Measurements from ENCODE around the gene IL22RA2.

Gene IL22RA2

DNA sequence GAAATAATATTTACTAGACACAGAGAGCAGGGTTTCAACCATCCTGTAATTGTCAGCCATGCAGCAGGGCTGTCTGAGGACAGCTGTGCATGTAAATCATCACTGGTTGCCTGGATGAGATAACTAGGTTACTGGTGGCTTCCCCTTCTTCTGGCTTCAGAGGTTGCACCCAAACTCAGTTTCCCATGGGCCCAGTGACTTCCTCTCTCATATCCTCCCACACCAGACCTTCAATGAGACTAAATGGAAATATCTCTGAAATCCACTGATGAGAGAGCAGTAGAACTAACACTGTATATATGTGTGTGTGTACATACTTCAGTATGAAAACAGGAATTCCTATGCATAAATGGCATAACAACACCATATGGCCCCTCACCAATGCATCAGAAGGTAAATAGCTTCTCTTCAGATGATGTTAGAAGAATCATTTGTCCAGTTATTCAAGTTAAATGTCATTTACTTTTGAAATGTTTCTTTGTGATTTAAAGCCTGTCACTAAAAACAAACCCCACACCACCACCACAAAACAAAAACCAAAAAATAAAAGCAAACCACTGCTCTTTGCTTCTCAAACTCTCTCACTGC is 77.7 kb downstream of the IL22RA2 start:
- no peak overlapping the region for H3K27ac ChIP-seq
- TF ChIP-seq EZH2 (IDR thresholded peaks at IDR 0.05) = no peak
- TF ChIP-seq POLR2AphosphoS5 (IDR thresholded peaks at IDR 0.05; ENCODE audit: borderline replicate concordance, low read depth, low read length) = no peak
- TF ChIP-seq FOXP2 (optimal IDR thresholded peaks at IDR 0.05; ENCODE audit: control extremely low read depth, extremely low read length, insufficient read depth) = no peak
- H3K9ac ChIP-seq (ENCODE audit: insufficient read length) = no peak overlapping the region

GRCh38 chr6:137095093-137095492 is 78.4 kb downstream of the IL22RA2 start:
- TF ChIP-seq POLR2AphosphoS5 (IDR thresholded peaks at IDR 0.05; ENCODE audit: borderline replicate concordance, low read depth, low read length) (no peak), FOXP2 (optimal IDR thresholded peaks at IDR 0.05; ENCODE audit: control extremely low read depth, extremely low read length, insufficient read depth) (no peak), EZH2 (IDR thresholded peaks at IDR 0.05) (no peak)
- Histone ChIP-seq H3K9me3 (ENCODE audit: low read depth, low read length) (no peaks in the 10 kb centered on the region), H3K9ac (ENCODE audit: insufficient read length) (no peak overlapping the region), H3K27ac (no peak overlapping the region), H3K36me3 (ENCODE audit: insufficient read depth, low read length) (no peaks in the 10 kb centered on the region), H3K4me3 (no peak overlapping the region)
- no peak for DNase-seq (ENCODE audit: low read depth, low spot score)

More for the DNA sequence above, 77.7 kb downstream of the IL22RA2 start:
- Histone ChIP-seq H3K4me3 (no peak overlapping the region), H3K9me3 (ENCODE audit: low read depth, low read length) (no peaks in the 10 kb centered on the region), H3K36me3 (ENCODE audit: insufficient read depth, low read length) (no peaks in the 10 kb centered on the region)
- no peak for DNase-seq (ENCODE audit: low read depth, low spot score)

DNA sequence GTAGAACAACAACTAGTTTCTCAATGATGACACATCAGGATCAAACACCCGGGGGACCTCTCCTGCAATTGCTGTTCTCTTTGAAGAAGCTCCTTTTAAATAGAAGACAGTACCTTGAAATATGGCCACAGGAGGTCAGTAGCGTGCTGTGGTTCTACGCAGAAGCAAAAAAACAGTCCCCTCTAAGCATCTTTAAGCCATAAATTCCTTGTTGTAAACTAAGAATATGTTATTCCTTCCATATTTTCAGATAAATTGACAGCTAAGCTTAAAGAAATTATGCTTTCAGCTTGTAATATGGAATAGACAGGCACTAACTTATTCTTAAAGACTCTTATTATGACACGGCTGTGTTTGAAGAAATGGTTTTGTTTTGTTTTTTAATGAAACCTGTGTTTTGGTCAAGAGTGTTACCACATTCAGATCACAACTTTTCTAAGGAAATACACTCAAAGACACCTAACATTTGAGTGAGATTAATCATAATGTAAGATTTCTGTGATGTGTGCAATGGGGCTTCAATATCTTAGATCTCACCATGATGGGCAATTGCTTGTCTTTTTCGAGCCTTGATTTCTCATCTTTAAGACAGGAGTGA is 78.9 kb downstream of the IL22RA2 start:
- TF ChIP-seq POLR2AphosphoS5 (IDR thresholded peaks at IDR 0.05; ENCODE audit: borderline replicate concordance, low read depth, low read length) (no peak), EZH2 (IDR thresholded peaks at IDR 0.05) (no peak), FOXP2 (optimal IDR thresholded peaks at IDR 0.05; ENCODE audit: control extremely low read depth, extremely low read length, insufficient read depth) (no peak)
- no peak overlapping the region for H3K4me3 ChIP-seq
- peak; percentile 64 for DNase-seq (ENCODE audit: low read depth, low spot score)
- no peaks in the 10 kb centered on the region for H3K36me3 ChIP-seq (ENCODE audit: insufficient read depth, low read length)
- no peak overlapping the region for H3K27ac ChIP-seq
- H3K9ac ChIP-seq (ENCODE audit: insufficient read length) = no peak overlapping the region
- H3K9me3 ChIP-seq (ENCODE audit: low read depth, low read length) = no peaks in the 10 kb centered on the region

Measured in SK-N-MC (cell line).